Calu3 (cell line): Measurements from ENCODE around the gene TCIRG1. TPM values are rescaled to one million over a fixed set of nuclear protein-coding genes. Genes with fewer than 3 reads are reported as not detected.

Experiments used
- BruUV-seq: library from RNA; stranded (reverse); fragments of 400-500 nt; replicated peaks from 2 replicates; lab custom pipeline; 2021; lab: Mats Ljungman, UMichigan
- CTCF ChIA-PET: fragments of 300-600 bp; sonication (Branson Sonifier 250); formaldehyde crosslinking; loops from one replicate; lab custom pipeline; 2022; ENCODE audit warnings: antibody characterized with exemption; lab: Charles Lee
- DNase-seq: peaks from one replicate; pipeline ENCODE4 v3.0.0; 2022
- H3K27ac Mint-ChIP-seq: one replicate; pipeline ENCODE4 v1.8.0; 2022; ENCODE audit warnings: mixed read lengths; ENCODE audit not compliant: unreplicated experiment
- H3K27me3 Mint-ChIP-seq: one replicate; pipeline ENCODE4 v1.8.0; 2022; ENCODE audit warnings: mixed read lengths; ENCODE audit not compliant: unreplicated experiment
- H3K36me3 Mint-ChIP-seq: one replicate; pipeline ENCODE4 v1.8.0; 2022; ENCODE audit warnings: mild to moderate bottlenecking, moderate library complexity, mixed read lengths; ENCODE audit not compliant: insufficient read depth, unreplicated experiment
- H3K4me1 Mint-ChIP-seq: one replicate; pipeline ENCODE4 v1.8.0; 2022; ENCODE audit warnings: mild to moderate bottlenecking, low read depth, mixed read lengths; ENCODE audit not compliant: unreplicated experiment
- H3K4me3 Mint-ChIP-seq: one replicate; pipeline ENCODE4 v1.8.0; 2022; ENCODE audit warnings: mild to moderate bottlenecking, low read depth, moderate library complexity, mixed read lengths; ENCODE audit not compliant: unreplicated experiment
- H3K9me3 Mint-ChIP-seq: one replicate; pipeline ENCODE4 v1.8.0; 2022; ENCODE audit warnings: low read depth, mixed read lengths; ENCODE audit not compliant: unreplicated experiment
- CTCF ChIP-seq: fragments of 200-600 bp; IDR thresholded peaks from one replicate; pipeline ENCODE4 v1.8.0; 2022; ENCODE audit warnings: antibody characterized with exemption; ENCODE audit not compliant: unreplicated experiment
- intact Hi-C: fragments of 100-400 bp; cut with micrococcal nuclease; formaldehyde crosslinking; loops from one replicate; pipeline ENCODE4 v1.10.0; 2022; ENCODE audit not compliant: unreplicated experiment
- total RNA-seq: library from RNA; stranded (reverse); gene quantifications from 2 replicates; pipeline ENCODE4 v1.2.3, GENCODE V29; 2022

Gene TCIRG1
- total RNA-seq, 1 experiment from 2014 or later, result 49.7 TPM

GRCh38 chr11:68051191-68052136, 12.6 kb downstream of the TCIRG1 start:
- Mint-ChIP-seq H3K4me3 (no peak overlapping the region), H3K9me3 (no peaks in the 10 kb centered on the region), H3K27ac (peak overlapping the region; percentile 56), H3K36me3 (peaks cover 67% of the 10 kb centered on the region), H3K4me1 (no peaks in the 10 kb centered on the region), H3K27me3 (no peaks in the 10 kb centered on the region)
- intact Hi-C loops, result no loop called here
- CTCF ChIA-PET, result interaction anchor here (0.6 kb wide), 1 partner anchor 1071 kb away, joined by 5 read pairs; no protein-coding TSS in a partner anchor
- BruUV-seq, result TSS peak; percentile 21
- no peak for TF ChIP-seq CTCF
- no peak for DNase-seq

- H3K27me3 Mint-ChIP-seq, result no peaks in the 10 kb centered on the region
- no peaks in the 10 kb centered on the region for H3K4me1 Mint-ChIP-seq
- H3K9me3 Mint-ChIP-seq, result no peaks in the 10 kb centered on the region
- H3K27ac Mint-ChIP-seq, result peak overlapping the region; percentile 56
- CTCF ChIA-PET, result no interaction called here
- no peak overlapping the region for H3K4me3 Mint-ChIP-seq
- DNase-seq, result no peak
- TF ChIP-seq CTCF, result no peak
- intact Hi-C loops, result no loop called here
- BruUV-seq, result no TSS peak
- peaks cover 75% of the 10 kb centered on the region for H3K36me3 Mint-ChIP-seq
Measured at GRCh38 chr11:68052137-68052873, 13.5 kb downstream of the TCIRG1 start.

GRCh38 chr11:68053117-68053516, 14.3 kb downstream of the TCIRG1 start:
- no peak for TF ChIP-seq CTCF
- Mint-ChIP-seq H3K4me3 (no peak overlapping the region), H3K4me1 (no peaks in the 10 kb centered on the region), H3K36me3 (peaks cover 84% of the 10 kb centered on the region), H3K27me3 (no peaks in the 10 kb centered on the region), H3K9me3 (no peaks in the 10 kb centered on the region), H3K27ac (peak overlapping the region; percentile 39)
- CTCF ChIA-PET, result no interaction called here
- intact Hi-C loops, result no loop called here
- no TSS peak for BruUV-seq
- DNase-seq, result no peak

GRCh38 chr11:68053981-68054812, 15.4 kb downstream of the TCIRG1 start:
- BruUV-seq, result no TSS peak
- no peaks in the 10 kb centered on the region for H3K4me1 Mint-ChIP-seq
- peaks cover 92% of the 10 kb centered on the region for H3K36me3 Mint-ChIP-seq
- CTCF ChIA-PET, result no interaction called here
- TF ChIP-seq CTCF, result no peak
- intact Hi-C loops, result no loop called here
- H3K4me3 Mint-ChIP-seq, result no peak overlapping the region
- no peak overlapping the region for H3K27ac Mint-ChIP-seq
- no peak for DNase-seq
- H3K9me3 Mint-ChIP-seq, result no peaks in the 10 kb centered on the region
- H3K27me3 Mint-ChIP-seq, result no peaks in the 10 kb centered on the region
